ENCODE measurements around the gene VPS29.
A peak's percentile ranks its signal among the peaks of the same experiment; 100 is the strongest.
"Not testable (repeated sequence)": the region's sequence is repeated elsewhere in the genome, so short reads cannot be mapped to it uniquely, and the experiment has no call there.

Gene VPS29

DNA sequence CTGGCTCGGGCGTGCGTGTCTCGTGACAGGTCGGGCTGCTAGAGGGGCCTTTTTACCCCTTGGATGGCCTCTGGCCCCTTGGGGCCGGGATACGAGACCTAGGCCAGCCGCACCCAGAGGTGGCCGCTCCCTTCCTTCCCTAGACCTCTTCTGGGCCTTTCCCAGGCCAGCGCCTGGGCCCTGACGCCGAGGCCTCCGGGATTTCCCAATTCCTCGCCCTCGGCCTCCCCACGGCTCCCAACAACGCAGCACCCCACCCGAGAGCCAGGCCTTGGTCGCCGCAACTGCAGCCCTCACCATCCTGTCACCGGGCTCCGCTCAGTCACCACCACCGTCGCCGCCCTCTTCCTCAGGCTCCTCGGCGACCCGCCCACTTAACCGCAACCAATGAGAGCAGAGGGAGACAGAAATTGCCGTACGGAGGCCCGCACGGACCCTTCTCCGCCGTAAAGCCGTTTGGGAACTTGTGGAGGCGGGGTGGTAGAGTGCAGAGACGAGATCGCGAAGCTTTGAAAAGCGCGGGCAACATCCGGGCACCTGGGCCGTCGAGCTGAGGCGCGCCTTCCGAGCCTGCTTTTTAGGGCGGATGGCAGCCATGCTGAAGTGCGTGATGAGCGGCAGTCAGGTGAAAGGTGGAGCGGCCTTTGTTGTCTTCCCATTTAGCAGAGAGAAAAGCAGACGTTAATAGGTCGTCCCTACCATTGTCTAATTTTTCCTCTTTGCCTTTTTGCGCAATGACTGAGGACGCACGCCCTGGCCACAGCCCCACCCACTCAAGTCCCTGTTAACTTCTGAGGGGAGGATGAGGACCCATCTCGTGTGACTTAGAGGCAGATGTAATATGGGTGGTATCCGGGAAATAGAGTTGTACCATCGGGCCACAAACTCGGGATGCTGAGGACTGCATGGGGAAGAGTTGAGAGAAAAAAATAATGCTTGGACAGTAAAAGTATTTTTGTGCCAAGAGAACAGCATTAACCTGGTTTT, at the start of gene VPS29, which contains the start of gene RAD9B:
VPS29 (minus strand) TSS at position 360 of the 987 bp plus-strand sequence; CDS start at position 300, 60 bp downstream.
RAD9B (plus strand) TSS at position 580 of the 987 bp plus-strand sequence; CDS start at position 587, 7 bp downstream.
- peak within 1 kb of the TSS; percentile 89 for H3K4me3 Mint-ChIP-seq
- peaks cover 28% of the 10 kb centered on the region for H3K4me1 Mint-ChIP-seq (ENCODE audit: low read depth)
- H3K9me3 Mint-ChIP-seq = no peaks in the 10 kb centered on the region
- intact Hi-C loops (cut with micrococcal nuclease) = loop anchor here (2.0 to 10.0 kb wide), 3 partner anchors 35 to 53 kb away; partner anchors contain the start of genes ARPC3, FAM216A and GPN3
- no peaks in the 10 kb centered on the region for H3K27me3 Mint-ChIP-seq
- H3K27ac Mint-ChIP-seq = peak within 1 kb of the TSS; percentile 92
- peaks cover 26% of the 10 kb centered on the region for H3K36me3 Mint-ChIP-seq (ENCODE audit: low read depth)

GRCh38 chr12:110550981-110551380, 49.1 kb upstream of the VPS29 start:
- intact Hi-C loops (cut with micrococcal nuclease) = loop anchor here (5.0 to 10.0 kb wide), 2 partner anchors 46 to 99 kb away; partner anchors contain the start of genes ARPC3, RAD9B and VPS29
- no peak overlapping the region for H3K4me3 Mint-ChIP-seq
- no peaks in the 10 kb centered on the region for H3K27me3 Mint-ChIP-seq
- H3K27ac Mint-ChIP-seq = no peak overlapping the region
- H3K4me1 Mint-ChIP-seq (ENCODE audit: low read depth) = peaks cover 35% of the 10 kb centered on the region
- H3K36me3 Mint-ChIP-seq (ENCODE audit: low read depth) = peaks cover 50% of the 10 kb centered on the region
- no peaks in the 10 kb centered on the region for H3K9me3 Mint-ChIP-seq

- no peak overlapping the region for H3K27ac Mint-ChIP-seq
- H3K4me1 Mint-ChIP-seq (ENCODE audit: low read depth) = peaks cover 33% of the 10 kb centered on the region
- H3K9me3 Mint-ChIP-seq = no peaks in the 10 kb centered on the region
- no peak overlapping the region for H3K4me3 Mint-ChIP-seq
- intact Hi-C loops (cut with micrococcal nuclease) = loop anchor here (5.0 to 10.0 kb wide), 2 partner anchors 45 to 97 kb away; partner anchors contain the start of genes ARPC3, RAD9B and VPS29
- H3K27me3 Mint-ChIP-seq = no peaks in the 10 kb centered on the region
- H3K36me3 Mint-ChIP-seq (ENCODE audit: low read depth) = peaks cover 63% of the 10 kb centered on the region
Measured at GRCh38 chr12:110549716-110550115, 47.8 kb upstream of the VPS29 start.

DNA sequence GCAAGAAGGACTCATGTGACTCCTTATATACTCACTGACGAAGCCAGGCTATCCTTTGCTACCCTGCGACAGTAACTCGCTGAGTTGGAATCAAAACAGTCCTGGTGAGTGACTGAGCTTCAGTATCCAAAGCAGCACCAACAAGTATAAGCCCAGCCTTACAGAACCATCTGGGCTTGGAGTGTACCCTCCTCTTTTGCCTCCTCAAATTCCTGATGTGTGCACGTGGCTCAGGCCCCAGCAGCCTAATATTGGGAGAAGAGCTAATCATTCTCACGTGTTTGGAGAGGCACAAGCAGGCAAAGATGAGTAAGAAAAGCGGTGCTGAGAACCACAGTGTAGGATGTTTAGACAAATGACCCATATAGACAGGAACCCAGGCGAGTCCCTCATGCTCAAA, 46.8 kb upstream of the VPS29 start:
- Mint-ChIP-seq H3K27me3 (no peaks in the 10 kb centered on the region), H3K36me3 (ENCODE audit: low read depth) (peaks cover 72% of the 10 kb centered on the region), H3K27ac (no peak overlapping the region), H3K4me1 (ENCODE audit: low read depth) (peaks cover 31% of the 10 kb centered on the region), H3K9me3 (no peaks in the 10 kb centered on the region), H3K4me3 (no peak overlapping the region)
- intact Hi-C loops (cut with micrococcal nuclease) = no loop called here

- Mint-ChIP-seq H3K36me3 (ENCODE audit: low read depth) (peaks cover 87% of the 10 kb centered on the region), H3K9me3 (no peaks in the 10 kb centered on the region), H3K4me1 (ENCODE audit: low read depth) (peaks cover 33% of the 10 kb centered on the region), H3K27me3 (no peaks in the 10 kb centered on the region), H3K27ac (no peak overlapping the region), H3K4me3 (no peak overlapping the region)
- intact Hi-C loops (cut with micrococcal nuclease) = no loop called here
Measured at GRCh38 chr12:110547090-110547489, 45.2 kb upstream of the VPS29 start.

DNA sequence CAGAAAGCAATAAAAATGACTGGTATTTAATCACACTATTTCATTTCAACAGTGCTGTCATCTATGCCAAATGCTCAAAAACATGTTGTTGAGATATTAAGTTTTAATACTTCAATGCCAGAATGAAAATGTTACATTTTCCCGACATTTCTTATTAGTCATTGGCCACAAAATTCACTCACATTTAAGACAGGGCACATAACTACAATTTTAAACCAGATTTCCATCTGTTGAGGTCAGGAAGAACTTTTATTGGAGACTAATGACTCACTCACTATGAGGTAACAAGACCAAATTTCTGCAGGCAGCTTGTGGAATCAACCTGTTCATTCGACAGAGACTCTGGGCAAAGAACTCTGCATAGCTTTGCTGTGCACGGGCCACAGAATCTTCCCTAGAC, 44.4 kb upstream of the VPS29 start:
- H3K36me3 Mint-ChIP-seq (ENCODE audit: low read depth) = peaks cover 87% of the 10 kb centered on the region
- no peaks in the 10 kb centered on the region for H3K27me3 Mint-ChIP-seq
- intact Hi-C loops (cut with micrococcal nuclease) = no loop called here
- peaks cover 29% of the 10 kb centered on the region for H3K4me1 Mint-ChIP-seq (ENCODE audit: low read depth)
- no peaks in the 10 kb centered on the region for H3K9me3 Mint-ChIP-seq
- no peak overlapping the region for H3K4me3 Mint-ChIP-seq
- no peak overlapping the region for H3K27ac Mint-ChIP-seq

DNA sequence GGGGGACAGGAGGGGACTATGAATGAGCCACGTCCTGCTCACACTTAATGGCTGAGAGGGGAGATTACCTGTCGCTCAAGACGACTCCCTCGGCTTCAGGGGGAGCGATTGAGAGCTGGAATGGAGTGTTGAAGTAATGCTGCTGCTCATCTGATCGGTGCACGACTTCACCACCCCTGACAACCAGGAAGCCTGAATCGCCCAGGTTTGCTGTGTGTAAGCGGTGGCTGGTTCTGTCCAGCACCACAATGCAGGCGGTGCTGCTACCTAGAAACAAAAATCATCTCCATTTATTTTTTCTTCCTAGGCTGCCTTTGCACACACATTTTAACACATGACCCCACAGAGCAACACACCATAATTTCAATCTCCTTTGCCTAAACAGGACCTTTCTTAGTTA, 43.9 kb upstream of the VPS29 start:
- no peaks in the 10 kb centered on the region for H3K27me3 Mint-ChIP-seq
- H3K27ac Mint-ChIP-seq = no peak overlapping the region
- no peak overlapping the region for H3K4me3 Mint-ChIP-seq
- peaks cover 87% of the 10 kb centered on the region for H3K36me3 Mint-ChIP-seq (ENCODE audit: low read depth)
- H3K4me1 Mint-ChIP-seq (ENCODE audit: low read depth) = peaks cover 29% of the 10 kb centered on the region
- intact Hi-C loops (cut with micrococcal nuclease) = no loop called here
- no peaks in the 10 kb centered on the region for H3K9me3 Mint-ChIP-seq

GRCh38 chr12:110545259-110545658, 43.3 kb upstream of the VPS29 start:
- H3K9me3 Mint-ChIP-seq; H3K4me3 Mint-ChIP-seq; H3K27me3 Mint-ChIP-seq; intact Hi-C loops (cut with micrococcal nuclease): not testable (repeated sequence)
- peak overlapping the region; percentile 45 for H3K27ac Mint-ChIP-seq
- H3K4me1 Mint-ChIP-seq (ENCODE audit: low read depth) = peaks cover 29% of the 10 kb centered on the region
- peaks cover 87% of the 10 kb centered on the region for H3K36me3 Mint-ChIP-seq (ENCODE audit: low read depth)

- Mint-ChIP-seq H3K27me3 (no peaks in the 10 kb centered on the region), H3K4me3 (no peak overlapping the region), H3K9me3 (no peaks in the 10 kb centered on the region), H3K36me3 (ENCODE audit: low read depth) (peaks cover 90% of the 10 kb centered on the region), H3K27ac (no peak overlapping the region), H3K4me1 (ENCODE audit: low read depth) (peaks cover 31% of the 10 kb centered on the region)
- intact Hi-C loops (cut with micrococcal nuclease) = no loop called here
Measured at GRCh38 chr12:110543965-110544364, 42.1 kb upstream of the VPS29 start.

DNA sequence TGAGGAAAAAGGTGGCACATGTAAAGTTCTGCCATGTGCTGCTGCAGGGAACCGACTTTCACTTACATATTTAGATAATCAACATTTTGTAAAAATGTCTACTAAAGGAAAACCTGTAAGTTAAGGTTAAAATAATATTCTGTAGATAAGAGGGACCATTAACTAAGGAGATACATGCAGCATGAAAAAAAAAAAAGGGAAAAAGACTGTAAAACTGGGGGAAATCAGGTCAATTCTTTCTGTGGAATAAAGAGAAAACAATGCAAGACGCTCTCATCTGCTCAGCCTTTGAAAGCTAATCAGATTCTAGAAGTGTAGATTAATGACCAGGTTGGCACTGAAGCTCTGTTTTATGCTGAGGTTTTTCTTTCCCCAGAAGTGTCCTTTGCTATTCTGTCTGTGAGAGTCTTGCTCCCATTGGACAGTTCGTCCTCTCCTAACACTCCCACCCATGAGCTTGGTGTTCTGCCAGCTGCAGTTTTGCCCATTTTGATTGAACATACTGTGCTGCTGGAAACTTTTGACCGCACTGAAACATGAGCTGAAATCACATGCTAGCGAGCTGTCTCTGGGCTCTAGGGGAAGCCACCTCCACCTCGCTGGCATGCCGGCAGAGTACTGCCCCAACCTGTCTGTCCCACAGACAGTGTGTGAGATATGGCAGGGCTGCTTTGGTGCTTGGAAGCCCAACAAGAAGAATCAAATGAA, 41.5 kb upstream of the VPS29 start:
- H3K27me3 Mint-ChIP-seq = no peaks in the 10 kb centered on the region
- H3K4me1 Mint-ChIP-seq (ENCODE audit: low read depth) = peaks cover 34% of the 10 kb centered on the region
- H3K9me3 Mint-ChIP-seq = no peaks in the 10 kb centered on the region
- intact Hi-C loops (cut with micrococcal nuclease) = no loop called here
- H3K27ac Mint-ChIP-seq = peak overlapping the region; percentile 51
- no peak overlapping the region for H3K4me3 Mint-ChIP-seq
- H3K36me3 Mint-ChIP-seq (ENCODE audit: low read depth) = peaks cover 90% of the 10 kb centered on the region

- Mint-ChIP-seq H3K27me3 (no peaks in the 10 kb centered on the region), H3K9me3 (no peaks in the 10 kb centered on the region), H3K27ac (no peak overlapping the region), H3K36me3 (ENCODE audit: low read depth) (peaks cover 92% of the 10 kb centered on the region), H3K4me3 (no peak overlapping the region), H3K4me1 (ENCODE audit: low read depth) (peaks cover 15% of the 10 kb centered on the region)
- intact Hi-C loops (cut with micrococcal nuclease) = no loop called here
Measured at GRCh38 chr12:110540048-110540447, 38.1 kb upstream of the VPS29 start.

- intact Hi-C loops (cut with micrococcal nuclease) = no loop called here
- H3K9me3 Mint-ChIP-seq = no peaks in the 10 kb centered on the region
- H3K36me3 Mint-ChIP-seq (ENCODE audit: low read depth) = peaks cover 93% of the 10 kb centered on the region
- peak overlapping the region; percentile 28 for H3K27ac Mint-ChIP-seq
- no peaks in the 10 kb centered on the region for H3K27me3 Mint-ChIP-seq
- H3K4me3 Mint-ChIP-seq = no peak overlapping the region
- H3K4me1 Mint-ChIP-seq (ENCODE audit: low read depth) = peaks cover 13% of the 10 kb centered on the region
Measured at GRCh38 chr12:110538869-110539622, 37.1 kb upstream of the VPS29 start.

GRCh38 chr12:110537605-110538409, 35.9 kb upstream of the VPS29 start:
- Mint-ChIP-seq H3K9me3 (no peaks in the 10 kb centered on the region), H3K27ac (no peak overlapping the region), H3K27me3 (no peaks in the 10 kb centered on the region), H3K4me1 (ENCODE audit: low read depth) (peaks cover 6% of the 10 kb centered on the region), H3K4me3 (no peak overlapping the region), H3K36me3 (ENCODE audit: low read depth) (peaks cover 86% of the 10 kb centered on the region)
- intact Hi-C loops (cut with micrococcal nuclease) = no loop called here

Measured in dendritic cell treated with granulocyte-macrophage colony-stimulating factor and Interleukin-4, amounts not matched to agents 40 ng/mL and 50 ng/mL, for 4 days (primary cell).